Activated T-cell treated with anti-CD3 and anti-CD28 coated beads for 24 hours (primary cell): ENCODE data around the gene HBG2.
"Not testable (repeated sequence)": the region's sequence is repeated elsewhere in the genome, so short reads cannot be mapped to it uniquely, and the experiment has no call there.

ENCODE experiments used
- DNase-seq: peaks from one replicate; pipeline ENCODE4 v3.0.0-alpha.2; 2020; ENCODE audit warnings: low read depth

Gene HBG2

GRCh38 chr11:5249807-5250396 lies 4.7 kb downstream of the HBG2 start, which contains the start of gene HBG1:
Gene HBG1 (minus strand): TSS chr11:5249857. CDS start chr11:5249804, 53 bp downstream.
- DNase-seq: not testable (repeated sequence)

- DNase-seq: not testable (repeated sequence)
Observed at GRCh38 chr11:5248498-5248897, 6.1 kb downstream of the HBG2 start.

- no peak for DNase-seq
Observed at GRCh38 chr11:5247472-5248192, 6.9 kb downstream of the HBG2 start.

GRCh38 chr11:5246772-5247471 lies 7.7 kb downstream of the HBG2 start:
- no peak for DNase-seq

- no peak for DNase-seq
Observed at GRCh38 chr11:5245155-5245554, 9.4 kb downstream of the HBG2 start.

GRCh38 chr11:5243816-5244180 lies 10.8 kb downstream of the HBG2 start:
- no peak for DNase-seq

- no peak for DNase-seq
Observed at GRCh38 chr11:5242933-5243815, 11.4 kb downstream of the HBG2 start.

GRCh38 chr11:5242208-5242607 lies 12.4 kb downstream of the HBG2 start:
- DNase-seq: no peak

GRCh38 chr11:5241458-5241857 lies 13.1 kb downstream of the HBG2 start:
- DNase-seq: no peak

- no peak for DNase-seq
Observed at GRCh38 chr11:5240458-5240857, 14.1 kb downstream of the HBG2 start.

GRCh38 chr11:5240056-5240455 lies 14.5 kb downstream of the HBG2 start:
- DNase-seq: no peak

GRCh38 chr11:5239046-5239445 lies 15.5 kb downstream of the HBG2 start:
- DNase-seq: no peak

- DNase-seq: no peak
Observed at GRCh38 chr11:5238486-5238885, 16.1 kb downstream of the HBG2 start.

- no peak for DNase-seq
Observed at GRCh38 chr11:5237420-5237819, 17.2 kb downstream of the HBG2 start.

GRCh38 chr11:5235364-5236095 lies 19.1 kb downstream of the HBG2 start:
- DNase-seq: no peak

- DNase-seq: no peak
Observed at GRCh38 chr11:5234381-5234834, 20.2 kb downstream of the HBG2 start, which contains the start of gene HBD. Gene HBD (minus strand): TSS chr11:5234483. CDS start chr11:5234433, 50 bp downstream.

GRCh38 chr11:5233307-5233706 lies 21.3 kb downstream of the HBG2 start:
- no peak for DNase-seq

- DNase-seq: no peak
Observed at GRCh38 chr11:5232821-5233220, 21.8 kb downstream of the HBG2 start.

GRCh38 chr11:5232176-5232575 lies 22.4 kb downstream of the HBG2 start:
- DNase-seq: no peak

- DNase-seq: no peak
Observed at GRCh38 chr11:5231111-5231510, 23.5 kb downstream of the HBG2 start.

GRCh38 chr11:5230266-5230665 lies 24.3 kb downstream of the HBG2 start:
- DNase-seq: no peak
